AG10803 (cell line): Measurements from ENCODE around the gene INSIG2.

Source experiments
- DNase-seq: peaks from one replicate; pipeline ENCODE4 v3.0.0; 2010; ENCODE audit warnings: low read depth
- H3K4me3 ChIP-seq: 2 replicates; pipeline ENCODE4 v1.5.1; 2011; ENCODE audit warnings: mild to moderate bottlenecking, low read length, control low read depth
- TF ChIP-seq, protein P1 (sequence below): conservative IDR thresholded peaks from 2 replicates; pipeline ENCODE4 v1.5.1; 2011; ENCODE audit warnings: mild to moderate bottlenecking, low read length, control low read depth, inconsistent platforms

INSIG2 gene

DNA sequence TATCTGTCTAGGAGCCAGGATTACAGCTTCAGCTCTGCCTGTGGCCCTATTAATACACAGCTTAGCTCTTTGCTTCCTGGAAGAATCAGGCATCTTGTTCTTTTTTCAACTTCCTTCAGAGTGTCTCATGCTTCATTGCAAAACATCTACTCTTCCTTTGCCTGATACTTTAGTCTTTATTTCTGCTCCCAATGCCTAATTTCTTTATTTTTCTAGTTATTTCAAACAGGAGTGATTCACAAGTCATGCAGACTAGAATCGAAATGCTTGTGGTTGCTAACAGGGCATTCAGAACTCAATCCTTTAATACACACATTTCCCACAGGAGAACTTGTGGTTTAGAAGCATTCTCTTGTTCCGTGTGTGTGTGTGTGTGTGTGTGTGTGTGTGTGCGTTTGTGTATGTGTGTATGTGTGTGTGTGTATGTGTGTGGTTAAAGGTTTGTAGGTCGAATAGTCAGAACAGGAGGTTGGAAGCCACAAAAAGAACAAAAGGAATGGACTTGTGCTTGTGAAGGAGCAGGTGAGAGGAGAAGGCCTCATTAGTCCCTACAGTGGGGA lies 28.3 kb upstream of the INSIG2 start:
- TF ChIP-seq, protein P1, sequence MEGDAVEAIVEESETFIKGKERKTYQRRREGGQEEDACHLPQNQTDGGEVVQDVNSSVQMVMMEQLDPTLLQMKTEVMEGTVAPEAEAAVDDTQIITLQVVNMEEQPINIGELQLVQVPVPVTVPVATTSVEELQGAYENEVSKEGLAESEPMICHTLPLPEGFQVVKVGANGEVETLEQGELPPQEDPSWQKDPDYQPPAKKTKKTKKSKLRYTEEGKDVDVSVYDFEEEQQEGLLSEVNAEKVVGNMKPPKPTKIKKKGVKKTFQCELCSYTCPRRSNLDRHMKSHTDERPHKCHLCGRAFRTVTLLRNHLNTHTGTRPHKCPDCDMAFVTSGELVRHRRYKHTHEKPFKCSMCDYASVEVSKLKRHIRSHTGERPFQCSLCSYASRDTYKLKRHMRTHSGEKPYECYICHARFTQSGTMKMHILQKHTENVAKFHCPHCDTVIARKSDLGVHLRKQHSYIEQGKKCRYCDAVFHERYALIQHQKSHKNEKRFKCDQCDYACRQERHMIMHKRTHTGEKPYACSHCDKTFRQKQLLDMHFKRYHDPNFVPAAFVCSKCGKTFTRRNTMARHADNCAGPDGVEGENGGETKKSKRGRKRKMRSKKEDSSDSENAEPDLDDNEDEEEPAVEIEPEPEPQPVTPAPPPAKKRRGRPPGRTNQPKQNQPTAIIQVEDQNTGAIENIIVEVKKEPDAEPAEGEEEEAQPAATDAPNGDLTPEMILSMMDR: no peak
- no peak overlapping the region for H3K4me3 ChIP-seq
- peak; percentile 99 for DNase-seq

DNA sequence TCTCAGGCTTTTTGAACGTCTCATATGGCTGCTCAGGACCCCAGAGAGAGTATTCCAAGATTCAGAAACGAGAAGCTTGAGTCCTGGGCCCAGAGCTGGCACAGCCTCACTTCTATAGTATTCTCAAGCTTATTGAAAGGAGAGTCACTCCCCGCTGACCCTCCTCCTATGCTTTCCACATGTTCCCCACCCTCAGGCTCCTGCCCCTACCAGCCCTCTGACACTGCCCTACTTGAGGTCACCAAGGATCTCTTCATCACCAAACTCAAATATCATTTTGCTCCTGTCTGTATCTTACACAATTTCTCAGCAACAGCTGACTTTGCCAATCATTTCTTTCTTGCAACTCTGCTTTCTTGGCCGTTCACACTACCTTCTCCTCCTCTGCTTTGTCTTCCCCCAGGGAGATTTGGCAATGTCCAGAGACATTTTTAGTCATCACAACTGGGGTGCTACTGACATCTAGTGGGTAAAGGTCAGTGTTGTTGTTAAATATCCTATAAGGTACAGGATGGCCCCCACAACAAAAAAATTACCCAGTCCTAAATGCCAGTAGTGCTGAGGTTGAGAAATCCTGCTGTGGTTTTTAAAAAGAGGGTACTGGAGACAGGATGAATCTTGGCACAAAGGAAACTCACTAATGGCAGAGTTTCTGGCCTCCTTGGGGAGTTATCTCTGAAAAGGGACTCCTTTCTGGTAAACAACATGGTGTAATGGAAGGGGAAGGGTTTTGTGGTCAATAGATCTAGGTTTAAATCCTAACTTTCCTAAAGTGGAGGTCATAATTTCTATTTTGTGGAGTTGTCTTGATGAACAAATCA lies 26.9 kb upstream of the INSIG2 start:
- TF ChIP-seq, protein P1: peak; percentile 74
- DNase-seq: peak; percentile 91
- no peak overlapping the region for H3K4me3 ChIP-seq

DNA sequence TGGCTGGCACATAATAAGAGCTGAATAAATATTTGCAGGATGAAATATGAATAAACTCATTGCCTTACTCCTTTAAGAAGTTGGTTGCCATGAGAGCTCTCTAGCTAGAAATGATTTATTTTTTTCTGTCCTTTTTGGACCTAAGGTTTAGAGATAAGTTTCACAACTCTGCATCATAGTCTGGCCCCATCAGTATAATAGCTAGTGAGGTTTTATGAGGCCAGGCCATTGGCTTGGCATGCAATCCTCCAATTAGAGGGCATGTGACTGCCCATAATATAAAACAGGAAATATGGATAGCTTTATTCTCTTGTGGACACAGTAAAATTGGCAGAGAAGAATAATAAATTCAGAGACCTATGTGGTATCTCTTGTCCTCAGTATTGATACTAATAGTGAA lies 26.2 kb upstream of the INSIG2 start:
- TF ChIP-seq, protein P1: no peak
- H3K4me3 ChIP-seq: no peak overlapping the region
- DNase-seq: peak; percentile 70

DNA sequence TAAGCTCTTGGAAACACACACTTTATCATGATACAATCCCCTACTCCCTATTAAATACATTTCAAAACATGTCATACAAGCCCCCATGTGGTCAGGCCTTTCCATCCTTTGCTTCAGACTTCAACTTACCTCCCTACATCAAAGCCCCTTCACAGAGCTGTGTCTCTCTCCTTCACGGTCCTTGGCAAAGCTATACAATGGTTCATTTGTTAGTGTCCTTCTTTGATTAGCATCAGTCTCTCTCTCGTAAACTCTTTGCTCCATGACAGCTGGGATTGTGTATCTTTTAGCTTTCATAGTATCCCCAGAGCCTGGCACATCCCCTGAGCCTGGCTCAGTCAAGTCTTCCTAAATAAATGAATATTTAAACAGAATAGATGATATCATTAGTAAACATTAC lies 25.6 kb upstream of the INSIG2 start:
- TF ChIP-seq, protein P1: no peak
- DNase-seq: no peak

DNA sequence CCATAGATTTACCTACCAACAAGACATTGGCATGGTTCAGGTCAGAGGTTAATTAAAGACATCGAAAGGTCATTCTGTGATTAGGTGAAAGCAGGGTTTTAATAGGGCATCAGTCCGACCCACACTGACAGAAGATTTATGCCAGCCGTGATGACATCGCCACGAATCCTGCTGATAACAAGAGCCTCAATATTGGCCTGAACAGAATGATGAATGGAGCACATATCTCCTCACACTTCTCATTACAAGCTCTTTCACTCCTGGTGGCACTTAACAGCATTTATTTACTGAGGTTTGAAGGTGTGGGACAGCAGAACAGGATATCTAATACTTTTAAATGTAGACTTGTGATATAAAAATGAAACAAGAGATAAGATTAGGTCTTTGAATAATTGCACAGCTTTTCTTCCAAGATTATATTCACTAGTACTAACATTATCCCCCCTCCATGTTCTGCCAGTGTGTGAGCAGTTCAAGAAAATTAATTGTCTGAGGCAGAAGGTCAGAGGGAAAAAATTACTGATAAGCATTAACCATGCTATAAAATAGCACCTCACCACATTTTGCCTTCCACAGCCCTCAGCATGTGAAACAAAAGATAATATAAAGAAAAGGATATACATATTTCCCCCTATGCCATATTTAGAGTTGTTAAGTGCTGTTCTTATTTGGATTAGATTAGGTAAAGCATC lies 23.1 kb upstream of the INSIG2 start:
- TF ChIP-seq, protein P1: no peak

More for the DNA sequence above, 25.6 kb upstream of the INSIG2 start:
- no peak overlapping the region for H3K4me3 ChIP-seq

DNA sequence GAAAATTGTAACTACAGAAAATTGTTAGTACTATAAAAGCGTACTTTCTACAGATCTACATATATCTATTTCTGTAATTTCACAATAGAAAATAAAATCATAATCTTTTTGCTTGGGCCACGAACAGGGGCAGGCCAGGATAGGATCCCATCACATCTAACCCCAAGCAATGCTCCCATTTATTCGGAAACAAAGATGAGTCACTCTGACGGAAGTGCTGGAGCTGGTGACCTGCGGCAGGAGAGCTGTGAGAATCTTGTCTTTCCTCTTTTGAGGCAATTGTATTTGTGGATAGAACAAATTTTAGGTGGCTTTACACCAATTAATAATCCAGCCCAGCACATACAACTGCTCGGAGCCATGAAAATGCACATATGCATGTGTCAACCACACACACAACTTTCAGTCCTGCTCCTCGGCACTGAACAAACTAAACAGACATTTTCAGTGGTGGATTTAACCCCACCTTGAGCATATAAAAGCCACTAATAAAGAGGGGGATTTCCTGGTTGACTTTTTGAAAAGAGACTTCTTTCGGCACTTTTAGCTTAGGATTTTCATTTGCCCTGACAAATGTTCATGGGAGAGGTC lies 22.3 kb upstream of the INSIG2 start:
- no peak for DNase-seq

More for the DNA sequence above, 23.1 kb upstream of the INSIG2 start:
- DNase-seq: no peak
- no peak overlapping the region for H3K4me3 ChIP-seq

More for the DNA sequence above, 22.3 kb upstream of the INSIG2 start:
- no peak overlapping the region for H3K4me3 ChIP-seq
- TF ChIP-seq, protein P1: no peak
